Transverse colon (tissue), 3 donors: ENCODE measurements around the gene GFAP.

Experiments used
- EP300 ChIP-seq: sonication (generic); formaldehyde crosslinking; IDR thresholded peaks from one replicate; pipeline ENCODE4 v1.6.1; 2017; ENCODE audit warnings: antibody characterized with exemption, low read depth
- POLR2A ChIP-seq: fragments of 450-650 bp; IDR thresholded peaks from one replicate; pipeline ENCODE4 v1.6.1; 2016; ENCODE audit warnings: antibody characterized with exemption, mild to moderate bottlenecking, moderate library complexity
- TF ChIP-seq, protein P1 (sequence below), 5 experiments: fragments of 200-600 bp in 3 of 5; fragments of 450-650 bp in 2 of 5; sonication (generic) in 3 of 5; IDR thresholded peaks; 1 replicate in 2 of 5; 2 replicates in 3 of 5; pipeline ENCODE4 v1.5.1; 2016 to 2017; ENCODE audit warnings: antibody characterized with exemption in 5 of 5, inconsistent platforms in 3 of 5, mild to moderate bottlenecking in 2 of 5, moderate library complexity in 1 of 5

DNA sequence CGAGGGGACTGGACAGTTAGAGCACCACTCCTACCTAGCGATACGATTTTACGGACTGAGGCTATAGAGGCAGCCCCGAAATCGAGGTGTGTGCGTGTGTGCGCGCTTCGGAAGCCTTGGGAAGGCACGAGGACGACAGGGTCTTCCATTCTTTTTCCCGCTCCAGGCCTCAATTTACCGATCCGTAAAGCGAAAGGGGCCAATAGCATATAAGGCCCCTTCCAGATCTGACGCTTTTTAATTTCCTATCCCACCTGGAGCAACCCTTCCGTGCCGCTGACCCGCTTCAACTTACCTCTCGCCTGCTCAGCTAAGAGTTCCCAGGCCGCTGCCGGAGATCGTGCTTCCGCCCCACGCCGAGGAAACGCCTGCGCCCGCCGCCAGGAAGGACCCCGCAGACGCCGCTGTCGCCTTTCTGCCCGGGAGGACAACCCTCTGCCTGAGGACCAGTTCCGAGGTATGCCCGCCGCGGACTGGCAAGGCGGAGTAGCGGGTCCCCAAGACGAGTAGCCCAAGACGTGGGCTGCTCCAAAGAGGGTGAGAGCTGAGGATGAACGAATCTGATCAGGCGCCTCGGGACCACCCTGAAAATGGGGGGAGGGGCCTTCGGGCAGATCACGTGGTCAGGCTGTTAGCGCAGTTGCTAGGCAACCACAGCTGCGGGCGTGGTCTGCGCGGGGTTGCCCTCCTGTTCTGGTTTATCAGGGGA lies 16.1 kb downstream of the GFAP start, which contains the start of gene EFTUD2:
- TF ChIP-seq EP300 (no peak), POLR2A (peak; percentile 67)
- TF ChIP-seq, protein P1, sequence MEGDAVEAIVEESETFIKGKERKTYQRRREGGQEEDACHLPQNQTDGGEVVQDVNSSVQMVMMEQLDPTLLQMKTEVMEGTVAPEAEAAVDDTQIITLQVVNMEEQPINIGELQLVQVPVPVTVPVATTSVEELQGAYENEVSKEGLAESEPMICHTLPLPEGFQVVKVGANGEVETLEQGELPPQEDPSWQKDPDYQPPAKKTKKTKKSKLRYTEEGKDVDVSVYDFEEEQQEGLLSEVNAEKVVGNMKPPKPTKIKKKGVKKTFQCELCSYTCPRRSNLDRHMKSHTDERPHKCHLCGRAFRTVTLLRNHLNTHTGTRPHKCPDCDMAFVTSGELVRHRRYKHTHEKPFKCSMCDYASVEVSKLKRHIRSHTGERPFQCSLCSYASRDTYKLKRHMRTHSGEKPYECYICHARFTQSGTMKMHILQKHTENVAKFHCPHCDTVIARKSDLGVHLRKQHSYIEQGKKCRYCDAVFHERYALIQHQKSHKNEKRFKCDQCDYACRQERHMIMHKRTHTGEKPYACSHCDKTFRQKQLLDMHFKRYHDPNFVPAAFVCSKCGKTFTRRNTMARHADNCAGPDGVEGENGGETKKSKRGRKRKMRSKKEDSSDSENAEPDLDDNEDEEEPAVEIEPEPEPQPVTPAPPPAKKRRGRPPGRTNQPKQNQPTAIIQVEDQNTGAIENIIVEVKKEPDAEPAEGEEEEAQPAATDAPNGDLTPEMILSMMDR (IDR thresholded peaks at IDR 0.05), result peak in 2 of 5 experiments; percentile 38 to 59
